ENCODE measurements around the gene STAT4.

The STAT4 gene, protein sequence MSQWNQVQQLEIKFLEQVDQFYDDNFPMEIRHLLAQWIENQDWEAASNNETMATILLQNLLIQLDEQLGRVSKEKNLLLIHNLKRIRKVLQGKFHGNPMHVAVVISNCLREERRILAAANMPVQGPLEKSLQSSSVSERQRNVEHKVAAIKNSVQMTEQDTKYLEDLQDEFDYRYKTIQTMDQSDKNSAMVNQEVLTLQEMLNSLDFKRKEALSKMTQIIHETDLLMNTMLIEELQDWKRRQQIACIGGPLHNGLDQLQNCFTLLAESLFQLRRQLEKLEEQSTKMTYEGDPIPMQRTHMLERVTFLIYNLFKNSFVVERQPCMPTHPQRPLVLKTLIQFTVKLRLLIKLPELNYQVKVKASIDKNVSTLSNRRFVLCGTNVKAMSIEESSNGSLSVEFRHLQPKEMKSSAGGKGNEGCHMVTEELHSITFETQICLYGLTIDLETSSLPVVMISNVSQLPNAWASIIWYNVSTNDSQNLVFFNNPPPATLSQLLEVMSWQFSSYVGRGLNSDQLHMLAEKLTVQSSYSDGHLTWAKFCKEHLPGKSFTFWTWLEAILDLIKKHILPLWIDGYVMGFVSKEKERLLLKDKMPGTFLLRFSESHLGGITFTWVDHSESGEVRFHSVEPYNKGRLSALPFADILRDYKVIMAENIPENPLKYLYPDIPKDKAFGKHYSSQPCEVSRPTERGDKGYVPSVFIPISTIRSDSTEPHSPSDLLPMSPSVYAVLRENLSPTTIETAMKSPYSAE

DNA sequence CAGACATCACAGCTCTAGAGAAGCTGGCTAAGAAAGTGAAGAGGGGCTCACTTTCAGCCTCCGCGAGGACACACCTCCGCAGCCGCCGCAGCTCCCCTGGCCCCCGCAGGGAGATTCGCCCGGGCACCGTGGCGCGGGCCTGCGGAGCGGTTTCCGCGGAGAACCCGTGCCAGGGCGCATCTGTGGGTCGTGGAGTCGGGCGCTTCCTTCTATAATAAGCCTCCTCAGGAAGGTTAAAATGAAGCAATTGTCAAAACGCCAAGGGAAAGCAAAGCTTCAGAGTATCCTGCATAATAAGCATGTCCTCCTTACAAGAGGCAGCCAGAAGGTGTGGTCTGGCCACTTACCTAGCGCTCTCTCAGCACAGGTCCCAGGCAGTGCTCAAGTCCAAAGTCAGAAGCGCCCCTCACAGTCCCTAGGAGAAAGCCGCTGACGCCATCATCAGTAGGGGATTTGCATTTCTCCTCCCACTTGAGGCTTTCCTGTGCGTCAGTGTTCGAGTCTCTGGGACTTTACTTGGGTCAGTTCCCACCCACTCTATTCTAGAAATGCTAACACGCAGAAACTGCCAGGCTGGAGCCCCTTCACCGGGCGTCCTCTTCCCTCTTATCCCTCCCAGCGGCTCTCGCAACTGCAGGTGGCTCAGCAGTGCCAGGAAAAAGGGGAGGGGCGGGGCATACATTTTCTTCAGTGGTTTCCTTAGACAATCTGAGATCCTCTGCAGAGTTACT, at the start of gene STAT4:
STAT4 (minus strand) TSS at position 395 of the 731 bp plus-strand sequence. CDS start 2,791 bp downstream, outside the sequence.
- DNase-seq (ENCODE audit: low read depth) = peak; percentile 53
- peak within 1 kb of the TSS; percentile 50 for H3K4me3 ChIP-seq (ENCODE audit: low read depth, low read length)

DNA sequence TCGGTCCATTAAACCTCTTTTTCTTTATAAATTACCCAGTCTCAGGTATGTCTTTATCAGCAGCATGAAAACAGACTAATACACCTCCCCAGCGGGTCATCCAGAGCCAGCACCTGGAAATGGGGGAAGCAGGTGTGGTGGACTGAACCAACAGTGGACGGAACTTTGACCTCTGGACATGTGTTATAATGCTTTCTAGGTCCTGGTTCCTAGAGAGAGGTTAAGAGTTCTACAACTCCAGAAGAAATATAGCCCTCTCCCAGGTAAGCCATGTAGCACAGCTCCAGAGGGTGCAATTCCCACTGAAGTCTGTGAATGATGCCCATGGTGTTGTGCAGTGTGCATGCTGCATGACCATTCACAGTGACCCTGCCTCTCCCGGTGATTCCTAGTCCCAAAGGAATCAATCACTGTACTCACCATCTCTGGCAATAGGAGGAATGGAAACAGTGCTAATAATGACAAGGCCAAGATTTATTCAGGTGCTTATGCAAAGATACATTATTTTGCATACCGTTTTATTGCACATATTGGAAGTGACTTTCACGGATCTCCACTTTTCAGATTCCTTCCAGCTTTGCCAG, 49.2 kb upstream of the STAT4 start:
- H3K4me3 ChIP-seq (ENCODE audit: low read depth, low read length) = no peak overlapping the region
- DNase-seq (ENCODE audit: low read depth) = no peak

DNA sequence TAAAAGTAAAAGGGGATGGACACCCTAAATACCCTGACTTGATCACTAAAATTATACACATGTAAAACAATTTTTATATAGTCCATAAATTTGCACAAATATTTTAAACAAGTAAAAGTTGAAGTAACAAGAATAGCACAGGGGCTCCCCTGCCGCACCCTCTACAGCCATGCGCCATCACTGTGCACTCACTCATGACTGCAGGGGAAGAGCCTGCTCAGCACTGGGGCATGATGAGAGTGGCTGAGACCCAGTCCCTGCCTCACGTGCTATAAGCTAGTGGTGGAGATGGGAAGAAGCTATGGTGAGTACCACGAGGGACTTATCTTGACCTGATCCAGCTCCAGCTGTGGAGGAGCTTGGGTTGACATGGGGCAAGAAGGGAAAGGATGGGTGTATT, 47.5 kb upstream of the STAT4 start:
- H3K4me3 ChIP-seq (ENCODE audit: low read depth, low read length) = no peak overlapping the region
- no peak for DNase-seq (ENCODE audit: low read depth)

DNA sequence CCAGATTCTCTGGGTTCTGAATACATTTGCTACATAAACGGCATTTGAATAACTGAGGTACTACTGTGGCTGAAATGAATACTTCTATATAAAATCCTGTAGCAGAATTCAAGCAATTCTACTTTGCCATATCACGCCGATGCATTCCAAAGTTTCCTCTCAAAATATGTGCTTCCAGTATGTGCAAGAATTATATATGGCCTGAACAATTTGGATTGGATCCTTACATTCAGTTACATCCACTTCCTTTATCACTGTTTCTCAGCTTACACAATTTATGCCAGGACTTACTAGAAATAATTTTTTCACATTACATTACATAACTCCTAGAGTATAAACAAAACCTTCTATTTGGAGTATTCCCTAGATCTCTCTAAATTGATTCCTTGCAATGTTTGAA, 46.3 kb upstream of the STAT4 start:
- H3K4me3 ChIP-seq (ENCODE audit: low read depth, low read length) = no peak overlapping the region
- no peak for DNase-seq (ENCODE audit: low read depth)

DNA sequence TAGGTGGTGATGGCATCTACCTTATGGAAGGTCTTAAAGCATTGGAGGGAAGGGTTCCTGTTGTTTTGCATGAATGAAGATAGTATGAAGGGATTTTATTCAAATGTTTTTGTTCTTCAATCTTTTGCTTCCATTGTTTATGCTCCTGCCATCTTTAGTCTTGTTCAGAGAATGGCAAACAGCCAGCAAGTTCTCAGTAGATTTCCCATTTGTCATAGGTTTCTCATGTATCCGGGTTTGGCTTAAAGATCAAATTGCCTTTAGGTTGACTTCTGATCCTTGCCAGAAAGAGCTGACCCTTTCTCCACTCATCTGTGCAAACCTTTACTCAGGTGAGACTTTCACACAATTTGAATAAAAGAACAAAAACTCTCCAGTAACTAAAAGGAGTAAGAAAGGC, 44.2 kb upstream of the STAT4 start:
- H3K4me3 ChIP-seq (ENCODE audit: low read depth, low read length) = no peak overlapping the region
- DNase-seq (ENCODE audit: low read depth) = no peak

DNA sequence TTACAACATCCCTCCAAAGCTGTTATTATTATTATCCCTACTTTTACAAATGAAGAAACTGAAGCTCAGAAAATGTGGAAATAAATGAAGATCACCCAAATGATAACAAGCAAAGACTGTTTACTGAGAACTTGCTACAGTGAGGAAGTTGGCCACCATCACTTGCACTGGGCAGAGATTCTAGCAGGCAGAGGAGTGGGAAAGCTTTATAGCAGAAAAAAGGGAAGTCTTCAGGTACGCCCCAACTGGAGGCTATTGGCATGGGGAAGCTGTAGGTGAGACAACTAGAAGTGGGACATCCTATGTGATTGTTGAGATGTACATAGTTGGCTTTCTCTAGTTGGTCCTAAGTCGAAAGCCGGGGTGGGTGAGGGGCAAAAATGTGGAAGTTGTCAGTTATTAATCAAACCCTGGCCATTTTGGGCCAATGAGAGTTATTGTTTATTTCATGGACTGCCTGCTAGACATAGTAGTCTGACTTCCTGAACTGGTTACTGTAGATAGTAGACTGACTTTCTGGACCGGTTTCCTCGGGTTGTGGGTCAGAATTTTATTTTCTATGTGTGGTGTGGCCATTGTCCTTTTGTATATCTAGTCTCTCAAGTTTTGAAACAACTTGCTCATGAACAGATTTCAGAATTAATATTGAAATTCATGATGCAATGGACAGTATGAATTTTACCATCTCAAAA, 40.2 kb upstream of the STAT4 start:
- DNase-seq (ENCODE audit: low read depth) = no peak

DNA sequence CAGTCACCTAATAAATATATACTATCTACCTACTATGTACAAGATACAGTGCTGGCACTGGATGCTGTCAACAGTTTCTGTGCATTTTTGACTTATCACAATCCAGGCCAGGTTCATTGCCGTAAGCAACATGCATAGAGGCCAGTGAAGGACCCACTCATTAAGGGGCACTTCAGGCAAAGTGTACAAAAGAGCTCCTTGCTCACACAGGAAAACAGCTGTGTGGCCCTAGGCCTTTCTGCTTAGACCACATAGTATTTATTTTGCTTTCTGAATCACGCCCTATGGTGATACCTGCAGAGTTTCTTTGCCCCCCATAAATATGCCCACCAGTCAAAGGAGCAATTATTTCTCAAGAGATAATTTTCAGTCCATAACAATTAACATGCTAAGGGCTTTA, 39.6 kb upstream of the STAT4 start:
- DNase-seq (ENCODE audit: low read depth) = no peak
- H3K4me3 ChIP-seq (ENCODE audit: low read depth, low read length) = no peak overlapping the region

More for the DNA sequence above, 40.2 kb upstream of the STAT4 start:
- no peak overlapping the region for H3K4me3 ChIP-seq (ENCODE audit: low read depth, low read length)

DNA sequence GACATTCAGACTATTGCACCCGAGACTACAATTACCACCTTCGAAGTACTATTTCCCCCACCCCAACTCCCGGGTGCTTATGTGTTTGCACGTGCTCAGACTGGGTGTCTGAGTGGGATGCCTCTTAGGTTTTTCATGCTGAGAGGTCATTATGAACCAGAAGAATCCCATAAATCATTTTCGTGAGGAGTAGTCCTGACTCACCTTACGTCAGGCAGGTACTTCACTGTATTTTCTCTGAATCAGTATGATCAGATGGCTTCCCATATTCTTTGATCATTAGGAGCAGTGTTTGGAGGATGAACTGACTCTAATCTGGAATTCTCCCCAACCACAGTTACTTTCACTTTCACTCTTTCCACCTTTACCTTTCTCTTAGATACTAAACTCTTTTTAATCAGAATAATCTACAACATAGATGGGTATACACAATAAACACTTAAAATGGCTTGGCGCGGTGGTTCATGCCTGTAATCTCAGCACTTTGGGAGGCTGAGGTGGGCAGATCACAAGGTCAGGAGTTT, 38.4 kb upstream of the STAT4 start:
- no peak overlapping the region for H3K4me3 ChIP-seq (ENCODE audit: low read depth, low read length)
- no peak for DNase-seq (ENCODE audit: low read depth)

DNA sequence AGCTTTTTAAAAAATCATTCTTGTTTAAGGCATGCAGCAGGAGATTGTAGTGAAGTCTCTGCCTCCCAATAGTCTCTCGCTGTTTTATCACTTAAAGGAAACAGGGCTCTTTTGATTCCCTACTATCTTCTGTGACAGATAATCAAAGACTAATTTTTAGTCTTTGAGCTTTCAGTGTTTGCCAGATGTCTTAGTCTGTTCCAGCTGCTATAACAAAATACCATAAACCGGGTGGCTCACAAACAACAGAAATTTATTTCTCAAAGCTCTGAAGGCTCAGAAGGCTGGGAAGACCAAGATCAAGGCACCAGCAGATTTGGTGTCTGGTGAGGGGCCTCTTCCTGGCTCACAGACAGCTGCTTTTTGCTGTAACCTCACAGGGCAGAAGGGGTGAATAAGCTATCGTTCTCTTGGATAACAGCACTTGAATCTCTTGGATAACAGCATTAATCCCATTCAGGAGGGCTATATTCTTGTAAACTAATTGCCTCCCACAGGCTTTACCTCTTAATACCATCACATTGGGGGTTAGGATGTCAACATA, 37.8 kb upstream of the STAT4 start:
- no peak for DNase-seq (ENCODE audit: low read depth)
- no peak overlapping the region for H3K4me3 ChIP-seq (ENCODE audit: low read depth, low read length)

DNA sequence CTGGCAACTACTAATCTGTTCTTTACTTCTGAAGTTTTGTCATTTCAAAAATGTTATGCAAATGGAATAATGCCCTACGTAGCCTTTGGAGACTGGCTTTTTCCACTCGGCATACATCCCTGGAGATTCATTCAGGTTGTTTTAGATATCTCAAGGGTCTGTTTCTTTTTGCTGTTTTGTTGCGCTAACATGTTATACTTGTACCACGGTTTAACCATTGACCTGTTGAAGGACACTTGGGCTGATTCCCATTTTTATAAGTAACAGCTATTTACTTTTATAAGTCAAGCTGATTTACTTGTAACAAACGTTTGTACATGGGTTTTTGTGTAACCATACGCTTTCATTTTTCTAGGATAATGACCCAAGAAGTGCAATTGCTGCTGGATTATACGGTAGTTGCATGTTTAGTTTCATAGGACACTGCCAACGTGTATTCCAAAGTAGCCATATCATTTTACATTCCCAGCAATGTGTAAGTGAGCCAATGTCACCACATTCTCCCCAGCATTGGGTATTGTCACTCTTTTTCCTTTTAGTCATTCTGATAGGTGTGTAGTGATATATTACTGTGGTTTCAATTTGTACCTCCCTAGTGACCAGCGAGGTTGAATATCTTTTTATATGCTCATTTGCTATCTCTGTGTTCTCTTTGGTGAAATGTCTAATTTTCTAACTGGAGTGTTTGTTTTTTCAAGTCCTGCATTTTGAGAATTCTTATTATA, 36.5 kb upstream of the STAT4 start:
- no peak for DNase-seq (ENCODE audit: low read depth)
- no peak overlapping the region for H3K4me3 ChIP-seq (ENCODE audit: low read depth, low read length)

DNA sequence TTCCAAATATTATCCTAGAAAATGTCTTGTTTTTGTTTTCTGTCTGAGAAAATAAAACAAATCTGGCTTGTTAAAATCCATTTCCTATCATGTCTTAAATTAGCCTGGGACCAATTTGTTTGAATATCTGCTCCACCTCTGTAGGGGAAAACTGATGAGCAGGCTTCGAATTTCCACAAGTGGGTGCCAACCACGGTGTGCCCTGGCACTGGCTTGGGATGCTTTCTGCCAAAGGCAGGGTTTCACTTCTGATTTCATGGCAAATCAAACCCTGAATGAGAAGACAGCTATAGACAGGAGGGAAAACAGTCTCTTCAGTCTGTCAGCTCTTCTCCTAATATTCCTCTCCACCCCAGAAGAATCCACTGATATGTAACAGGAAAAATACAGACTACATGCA, 33.7 kb upstream of the STAT4 start:
- DNase-seq (ENCODE audit: low read depth) = no peak
- H3K4me3 ChIP-seq (ENCODE audit: low read depth, low read length) = no peak overlapping the region

DNA sequence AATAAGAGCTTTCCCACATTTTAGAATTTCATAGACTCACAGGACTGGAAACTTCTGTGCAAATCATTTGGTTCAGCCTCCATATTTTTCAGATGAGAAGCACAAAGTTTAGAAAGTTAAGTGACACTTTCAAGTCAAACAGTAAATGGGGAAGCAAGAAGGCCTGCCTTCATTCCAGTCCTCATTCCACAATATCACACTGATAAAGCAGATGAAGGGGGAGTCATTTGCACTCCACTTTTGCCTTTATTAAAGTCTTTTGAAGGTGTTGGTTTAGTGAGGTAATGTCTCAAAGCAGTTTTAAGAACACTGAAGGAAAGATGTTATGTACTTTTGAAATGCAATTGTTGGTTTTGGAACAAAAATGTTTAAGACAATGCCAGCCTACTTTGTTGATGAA, 32.7 kb upstream of the STAT4 start:
- no peak overlapping the region for H3K4me3 ChIP-seq (ENCODE audit: low read depth, low read length)
- no peak for DNase-seq (ENCODE audit: low read depth)

DNA sequence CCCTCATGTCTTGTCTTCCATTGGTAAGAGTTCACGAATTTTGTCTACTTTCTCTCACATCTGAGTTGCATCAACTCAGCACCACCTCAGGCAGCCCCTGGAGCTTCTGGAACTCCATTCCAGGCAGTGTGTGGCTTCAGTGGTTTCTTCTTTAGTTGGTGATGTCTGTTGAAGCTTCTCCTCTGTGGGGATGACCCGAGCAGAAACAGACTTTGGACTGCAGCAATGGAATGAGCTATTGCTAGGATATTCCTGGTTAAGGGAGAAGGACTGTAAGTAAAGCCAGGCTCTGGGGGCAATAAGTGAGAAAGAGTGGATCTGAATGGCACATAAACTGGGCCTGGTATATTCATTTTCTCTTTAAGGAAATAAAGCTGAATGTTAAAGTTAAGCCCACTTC, 32.3 kb upstream of the STAT4 start:
- no peak for DNase-seq (ENCODE audit: low read depth)
- H3K4me3 ChIP-seq (ENCODE audit: low read depth, low read length) = no peak overlapping the region

DNA sequence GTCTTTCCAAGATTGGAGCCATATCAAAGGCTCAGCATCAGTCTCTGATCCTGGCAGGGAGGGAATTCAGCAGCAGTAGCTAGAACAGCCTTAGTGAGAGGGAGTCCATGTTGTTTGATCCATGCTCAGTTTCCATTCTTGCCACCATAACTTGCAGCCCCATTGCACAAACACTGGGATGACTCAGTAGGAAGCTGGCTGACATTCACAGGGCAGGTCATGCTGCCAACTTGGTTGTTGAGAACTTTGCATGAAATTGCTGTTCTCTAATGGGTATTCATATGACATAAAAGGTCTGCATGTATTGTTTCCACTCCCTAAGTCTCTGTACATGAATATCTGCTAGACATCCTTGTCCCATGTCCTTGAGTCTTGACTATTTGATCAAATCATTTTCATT, 29.9 kb upstream of the STAT4 start:
- peak; percentile 47 for DNase-seq (ENCODE audit: low read depth)
- H3K4me3 ChIP-seq (ENCODE audit: low read depth, low read length) = no peak overlapping the region

DNA sequence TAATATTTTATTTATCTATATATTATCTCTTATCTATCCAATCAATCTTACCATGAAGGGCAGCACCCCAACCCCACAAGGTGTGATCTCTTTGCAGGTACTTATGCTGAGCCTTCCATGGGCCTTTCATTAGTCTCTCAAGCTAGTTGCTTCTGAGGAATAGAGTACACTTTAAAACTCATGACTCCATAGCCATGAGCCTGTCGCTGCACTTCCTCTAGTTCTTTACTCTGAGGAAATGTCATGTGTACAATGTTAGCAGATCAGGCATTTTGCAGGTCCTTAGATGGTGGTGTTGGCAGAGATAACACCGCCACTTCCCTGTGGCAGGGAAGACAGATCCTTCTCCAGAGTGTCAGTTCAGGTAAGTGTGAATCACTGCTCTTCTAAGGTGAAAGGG, 29.5 kb upstream of the STAT4 start:
- H3K4me3 ChIP-seq (ENCODE audit: low read depth, low read length) = no peak overlapping the region
- no peak for DNase-seq (ENCODE audit: low read depth)

DNA sequence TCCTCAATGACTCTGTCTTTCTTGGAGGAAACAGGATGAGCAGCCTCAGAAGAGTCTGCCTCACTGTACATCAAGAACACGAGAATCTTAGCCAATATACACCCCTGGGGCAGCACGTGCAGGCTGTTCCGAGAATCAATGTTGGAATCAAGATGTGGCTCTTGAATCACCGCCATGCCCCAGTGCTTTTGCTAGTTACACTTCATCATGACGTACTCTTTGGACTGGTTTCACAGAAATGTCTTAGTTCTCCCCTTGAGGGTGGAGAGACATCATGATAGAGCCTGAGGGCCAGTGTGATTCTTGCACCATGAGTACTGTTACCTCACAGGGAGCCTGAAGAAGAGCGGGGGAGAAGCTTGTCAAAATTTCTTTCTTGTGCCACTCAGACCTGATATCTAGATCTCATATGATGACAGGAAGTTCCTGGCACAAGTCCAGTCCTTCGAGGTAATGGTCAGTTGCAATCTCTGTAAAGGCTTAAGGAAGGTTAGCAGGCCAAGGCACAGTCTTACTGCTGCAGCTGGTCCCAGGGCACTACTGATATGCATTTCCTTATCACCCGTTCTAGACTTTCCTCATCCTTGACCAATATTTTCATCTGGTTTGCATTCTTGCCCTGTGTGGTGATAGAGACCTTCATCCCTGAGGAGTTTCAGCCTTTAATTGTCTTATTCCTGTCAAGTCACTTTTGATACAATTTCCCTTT, 28.2 kb upstream of the STAT4 start:
- H3K4me3 ChIP-seq (ENCODE audit: low read depth, low read length) = no peak overlapping the region
- peak; percentile 98 for DNase-seq (ENCODE audit: low read depth)

Measured in skeletal muscle cell (primary cell).